K562 (cell line): ENCODE measurements around the gene SERBP1. TPM values are rescaled to one million over a fixed set of nuclear protein-coding genes. Genes with fewer than 3 reads are reported as not detected.

ENCODE experiments used
- ADNP ChIP-seq: fragments of 200-800 bp; sonication (Bioruptor generic); IDR thresholded peaks from 2 replicates; pipeline ENCODE4 v1.6.1; 2016; ENCODE audit warnings: missing genetic modification characterization, missing compliant biosample characterization
- BRD9 ChIP-seq: fragments of 450-650 bp; IDR thresholded peaks from 2 replicates; pipeline ENCODE4 v1.6.1; 2018; ENCODE audit warnings: low read depth; ENCODE audit not compliant: partially characterized antibody
- CCNT2 ChIP-seq: IDR thresholded peaks from 2 replicates; pipeline ENCODE4 v1.6.1; 2011; ENCODE audit warnings: borderline replicate concordance, low read depth, mild to moderate bottlenecking, moderate library complexity, mixed read lengths, low read length; ENCODE audit not compliant: insufficient read length; ENCODE audit errors: extremely low read depth
- CTBP1 ChIP-seq: fragments of 450-650 bp; IDR thresholded peaks from 2 replicates; pipeline ENCODE4 v1.6.1; 2016; ENCODE audit warnings: borderline replicate concordance
- E2F3 ChIP-seq: fragments of 250-450 bp; sonication (Bioruptor Pico); IDR thresholded peaks from 2 replicates; pipeline ENCODE4 v1.4.0; 2020; ENCODE audit warnings: mild to moderate bottlenecking
- EGR1 ChIP-seq: fragments of 450-650 bp; conservative IDR thresholded peaks from 2 replicates; pipeline ENCODE4 v1.6.1; 2017; ENCODE audit warnings: mild to moderate bottlenecking
- ELF2 ChIP-seq: fragments of 250-450 bp; sonication (Bioruptor Pico); IDR thresholded peaks from 2 replicates; pipeline ENCODE4 v1.5.0; 2021; ENCODE audit warnings: mild to moderate bottlenecking
- FOXJ2 ChIP-seq: fragments of 200-800 bp; sonication (Bioruptor generic); IDR thresholded peaks from 2 replicates; pipeline ENCODE4 v1.6.1; 2016; ENCODE audit warnings: missing genetic modification characterization, missing compliant biosample characterization
- FOXM1 ChIP-seq, 2 experiments: fragments of 450-650 bp in 1 of 2; sonication (generic) in 1 of 2; formaldehyde crosslinking in 1 of 2; IDR thresholded peaks; 2 replicates each; pipeline versions ENCODE4 v1.6.1 to v1.9.0; 2017 to 2022; ENCODE audit warnings: low read depth in 2 of 2, mild to moderate bottlenecking in 2 of 2, missing genetic modification reagents in 1 of 2, moderate library complexity in 1 of 2
- HDAC3 ChIP-seq: fragments of 450-650 bp; IDR thresholded peaks from 2 replicates; pipeline ENCODE4 v1.6.1; 2018; ENCODE audit warnings: borderline replicate concordance, mild to moderate bottlenecking, moderate library complexity; ENCODE audit not compliant: partially characterized antibody
- KLF13 ChIP-seq: fragments of 450-650 bp; IDR thresholded peaks from 2 replicates; pipeline ENCODE4 v1.6.1; 2016; ENCODE audit warnings: missing genetic modification characterization, low read depth, mild to moderate bottlenecking, missing compliant biosample characterization, moderate library complexity, borderline replicate concordance
- LARP7 ChIP-seq: fragments of 450-650 bp; IDR thresholded peaks from 2 replicates; pipeline ENCODE4 v1.6.1; 2016
- RBBP5 ChIP-seq: fragments of 200-600 bp; sonication (generic); IDR thresholded peaks from 2 replicates; pipeline ENCODE4 v1.6.1; 2012; ENCODE audit warnings: borderline replicate concordance, mild to moderate bottlenecking, low read length, control low read depth, inconsistent platforms; ENCODE audit not compliant: insufficient read depth, poor library complexity, severe bottlenecking
- RBFOX2 ChIP-seq: fragments of 200-400 bp; formaldehyde crosslinking; IDR thresholded peaks from 2 replicates; pipeline ENCODE4 v1.6.1; 2017; ENCODE audit warnings: low read depth, mild to moderate bottlenecking, low read length, moderate library complexity
- SRSF1 ChIP-seq: fragments of 200-400 bp; formaldehyde crosslinking; IDR thresholded peaks from 2 replicates; pipeline ENCODE4 v1.6.1; 2017; ENCODE audit warnings: mild to moderate bottlenecking, low read depth, low read length, moderate library complexity
- SUPT5H ChIP-seq: fragments of 450-650 bp; IDR thresholded peaks from 2 replicates; pipeline ENCODE4 v1.6.1; 2016
- TAF7 ChIP-seq: fragments of 450-650 bp; IDR thresholded peaks from 2 replicates; pipeline ENCODE4 v1.6.1; 2016; ENCODE audit warnings: missing genetic modification characterization, missing compliant biosample characterization
- TEAD4 ChIP-seq, 2 experiments: sonication (generic) in 1 of 2; formaldehyde crosslinking in 1 of 2; IDR thresholded peaks; 2 replicates each; pipeline versions ENCODE4 v1.6.1 to v1.8.0; 2012 to 2022; ENCODE audit warnings: borderline replicate concordance in 1 of 2, inconsistent platforms in 1 of 2, low read length in 1 of 2, mild to moderate bottlenecking in 1 of 2, missing genetic modification reagents in 1 of 2
- TOE1 ChIP-seq, 2 experiments: fragments of 450-650 bp in 1 of 2; sonication (generic) in 1 of 2; formaldehyde crosslinking in 1 of 2; IDR thresholded peaks; 2 replicates each; pipeline versions ENCODE4 v1.7.1 to v1.8.0; 2016 to 2022; ENCODE audit warnings: borderline replicate concordance in 2 of 2, mild to moderate bottlenecking in 2 of 2, antibody characterized with exemption in 1 of 2, inconsistent platforms in 1 of 2, low read depth in 1 of 2, missing genetic modification reagents in 1 of 2, moderate library complexity in 1 of 2
- ZBTB8A ChIP-seq: fragments of 450-650 bp; IDR thresholded peaks from 2 replicates; pipeline ENCODE4 v1.6.1; 2018; ENCODE audit warnings: mild to moderate bottlenecking, moderate library complexity; ENCODE audit not compliant: partially characterized antibody
- ZC3H4 ChIP-seq: sonication (generic); formaldehyde crosslinking; IDR thresholded peaks from 2 replicates; pipeline ENCODE4 v1.9.0; 2021; ENCODE audit warnings: missing genetic modification reagents, borderline replicate concordance
- ZFX ChIP-seq: sonication (generic); formaldehyde crosslinking; IDR thresholded peaks from 2 replicates; pipeline ENCODE4 v1.8.0; 2022; ENCODE audit warnings: mild to moderate bottlenecking, missing genetic modification reagents, moderate library complexity
- ZNF232 ChIP-seq: sonication (generic); formaldehyde crosslinking; IDR thresholded peaks from 2 replicates; pipeline ENCODE4 v1.8.0; 2022; ENCODE audit warnings: mild to moderate bottlenecking, missing genetic modification reagents
- ZNF707 ChIP-seq: fragments of 250-450 bp; sonication (Bioruptor Pico); conservative IDR thresholded peaks from 2 replicates; pipeline ENCODE4 v1.8.0; 2022; ENCODE audit warnings: inconsistent platforms, mild to moderate bottlenecking, moderate library complexity
- polyA plus RNA-seq, 8 experiments: library from polyadenylated mRNA; depleted of rRNA in 4 of 8; stranded (reverse) in 5 of 8; unstranded in 3 of 8; fragments of >200 nt; fragmentation: Nextera tagmentation in 2 of 8; fragmentation: Illumina TruSeq in 1 of 8; extraction: Ambion mirVana in 2 of 8; extraction: Trizol in 1 of 8; gene quantifications; 2 replicates each; pipeline versions ENCODE4 v1.2.1 to v1.2.3, GENCODE V29; 2011 to 2014; ENCODE audit warnings: inconsistent platforms in 1 of 8, missing spikeins in 1 of 8
- total RNA-seq, 7 experiments: library from RNA; depleted of rRNA in 6 of 7; stranded (reverse); fragments of >200 nt in 6 of 7; fragmentation: Illumina TruSeq in 2 of 7; extraction: Trizol in 2 of 7; gene quantifications; 2 replicates each; pipeline versions ENCODE4 v1.2.1 to v1.2.3, GENCODE V29; 2011 to 2021; ENCODE audit warnings: low replicate concordance in 1 of 7
- TF ChIP-seq, protein P1 (sequence below), 2 experiments: fragments of 450-650 bp in 1 of 2; sonication (generic) in 1 of 2; formaldehyde crosslinking; conservative IDR thresholded peaks; 2 replicates each; pipeline versions ENCODE4 v1.4.0 to v1.8.1; 2020 to 2022; ENCODE audit warnings: mild to moderate bottlenecking in 1 of 2, missing genetic modification reagents in 1 of 2
- TF ChIP-seq, protein P2 (sequence below): sonication (generic); formaldehyde crosslinking; IDR thresholded peaks from 2 replicates; pipeline ENCODE4 v1.8.0; 2022; ENCODE audit warnings: mild to moderate bottlenecking, missing genetic modification reagents

The SERBP1 gene
- total and polyA plus RNA-seq, 9 of the 15 experiments (the other 6 are each of a cell fraction or from before 2014, with no cell fraction given): 79.9 to 761 (median 464) TPM

DNA sequence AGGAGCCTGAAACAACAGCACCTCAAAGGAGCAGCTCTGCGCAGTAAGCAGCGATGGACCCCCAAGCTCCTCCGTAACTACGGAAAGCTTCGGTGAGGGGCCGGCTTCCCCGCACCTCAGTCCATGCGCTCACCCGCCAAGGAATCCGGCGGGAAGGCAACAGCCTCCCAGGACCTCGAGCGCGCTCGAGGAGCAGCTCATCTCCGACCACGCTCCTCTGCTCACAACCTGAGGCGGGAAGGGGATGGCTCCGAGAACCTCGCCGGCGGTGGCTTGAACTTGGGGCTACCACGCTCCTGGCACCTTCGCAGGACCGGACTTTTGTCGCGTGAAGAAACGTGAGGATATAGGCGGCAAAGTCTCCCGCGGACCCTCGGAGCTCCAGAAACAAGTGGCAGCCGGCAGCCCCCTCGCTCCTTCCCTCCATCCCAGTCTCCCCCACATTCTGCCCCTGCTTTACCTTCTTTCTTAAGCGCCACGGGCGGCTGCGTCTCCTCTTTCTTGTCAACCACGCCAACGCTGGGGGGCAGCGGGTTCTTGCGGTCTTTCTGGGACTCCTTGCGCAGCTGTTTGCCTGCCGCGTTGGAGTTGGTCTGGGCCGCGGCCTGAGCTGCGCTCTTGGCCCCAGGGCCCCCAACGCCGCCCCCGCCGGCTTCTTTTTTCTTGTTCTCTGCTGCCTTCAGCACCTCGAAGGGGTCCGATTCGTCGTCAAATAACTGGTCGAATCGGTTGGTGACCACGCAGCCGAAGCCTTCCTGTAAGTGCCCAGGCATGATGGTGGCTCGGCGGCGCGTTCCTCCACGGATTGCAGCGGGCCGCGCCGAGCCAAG lies 459 bp downstream of the SERBP1 start (continued):
- TF ChIP-seq BRD9 (peak; percentile 84), EGR1 (peak; percentile 38; the same call in 1 of the 2 replicates), HDAC3 (no peak), LARP7 (0 out of 2 replicates have a peak, but pooled peaks have one; percentile 43), ZC3H4 (peak; percentile 37; the same call in 1 of the 2 replicates), FOXM1 (IDR thresholded peaks at IDR 0.05; ENCODE audit: low read depth) (no peak), FOXM1 (CRISPR knock-in tag; IDR thresholded peaks at IDR 0.05; ENCODE audit: low read depth) (no peak), ZNF232 (CRISPR knock-in tag) (peak; percentile 28; the same call in 1 of the 2 replicates), ADNP (tag) (no peak), CTBP1 (0 out of 2 replicates have a peak, but pooled peaks have one; percentile 11), ZNF707 (CRISPR knock-in tag) (no peak), ZBTB8A (peak; percentile 66), TEAD4 (IDR thresholded peaks at IDR 0.05; ENCODE audit: low read length) (no peak; the same call in 1 of the 2 replicates), TEAD4 (CRISPR knock-in tag; IDR thresholded peaks at IDR 0.05; ENCODE audit: borderline replicate concordance) (no peak), TOE1 (IDR thresholded peaks at IDR 0.05; ENCODE audit: borderline replicate concordance) (peak; percentile 17; the same call in 1 of the 2 replicates), TOE1 (CRISPR knock-in tag; IDR thresholded peaks at IDR 0.05; ENCODE audit: borderline replicate concordance, low read depth) (no peak), KLF13 (tag) (no peak), FOXJ2 (tag) (0 out of 2 replicates have a peak, but pooled peaks have one; percentile 39), ZFX (CRISPR knock-in tag) (peak; percentile 80; the same call in 1 of the 2 replicates), RBFOX2 (peak; percentile 81), CCNT2 (peak; percentile 8), ELF2 (CRISPR knock-in tag) (0 out of 2 replicates have a peak, but pooled peaks have one; percentile 35), SUPT5H (peak; percentile 77), RBBP5 (peak; percentile 88), E2F3 (0 out of 2 replicates have a peak, but pooled peaks have one; percentile 21), TAF7 (tag) (peak; percentile 97), SRSF1 (peak; percentile 95)
- TF ChIP-seq, protein P1, sequence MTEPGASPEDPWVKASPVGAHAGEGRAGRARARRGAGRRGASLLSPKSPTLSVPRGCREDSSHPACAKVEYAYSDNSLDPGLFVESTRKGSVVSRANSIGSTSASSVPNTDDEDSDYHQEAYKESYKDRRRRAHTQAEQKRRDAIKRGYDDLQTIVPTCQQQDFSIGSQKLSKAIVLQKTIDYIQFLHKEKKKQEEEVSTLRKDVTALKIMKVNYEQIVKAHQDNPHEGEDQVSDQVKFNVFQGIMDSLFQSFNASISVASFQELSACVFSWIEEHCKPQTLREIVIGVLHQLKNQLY (CRISPR knock-in tag; conservative IDR thresholded peaks at IDR 0.05): no peak
- TF ChIP-seq, protein P2, sequence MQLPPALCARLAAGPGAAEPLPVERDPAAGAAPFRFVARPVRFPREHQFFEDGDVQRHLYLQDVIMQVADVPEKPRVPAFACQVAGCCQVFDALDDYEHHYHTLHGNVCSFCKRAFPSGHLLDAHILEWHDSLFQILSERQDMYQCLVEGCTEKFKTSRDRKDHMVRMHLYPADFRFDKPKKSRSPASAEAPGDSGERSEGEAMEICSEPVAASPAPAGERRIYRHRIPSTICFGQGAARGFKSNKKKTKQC (CRISPR knock-in tag): peak; percentile 10; the same call in 1 of the 2 replicates
